K562 (cell line): ENCODE measurements around the gene MRPL42. TPM values are rescaled to one million over a fixed set of nuclear protein-coding genes. Genes with fewer than 3 reads are reported as not detected.

Source experiments
- ATF6 ChIP-seq: sonication (generic); formaldehyde crosslinking; IDR thresholded peaks from 2 replicates; pipeline ENCODE4 v1.4.0; 2020; ENCODE audit warnings: mild to moderate bottlenecking, missing genetic modification reagents
- DIDO1 ChIP-seq: fragments of 450-650 bp; IDR thresholded peaks from 2 replicates; pipeline ENCODE4 v1.6.1; 2016; ENCODE audit warnings: low read depth, missing biosample characterization, missing genetic modification characterization
- DPF2 ChIP-seq: fragments of 450-650 bp; IDR thresholded peaks from 2 replicates; pipeline ENCODE4 v1.6.1; 2016
- HDAC3 ChIP-seq: fragments of 450-650 bp; IDR thresholded peaks from 2 replicates; pipeline ENCODE4 v1.6.1; 2018; ENCODE audit warnings: borderline replicate concordance, mild to moderate bottlenecking, moderate library complexity; ENCODE audit not compliant: partially characterized antibody
- HMG20A ChIP-seq: fragments of 450-650 bp; formaldehyde crosslinking; conservative IDR thresholded peaks from 2 replicates; pipeline ENCODE4 v1.4.0; 2020; ENCODE audit warnings: mild to moderate bottlenecking, mixed read lengths
- MAX ChIP-seq: sonication (generic); formaldehyde crosslinking; IDR thresholded peaks from 2 replicates; pipeline ENCODE4 v1.9.0; 2022; ENCODE audit warnings: mild to moderate bottlenecking, missing genetic modification reagents
- RAD21 ChIP-seq, 2 experiments: fragments of 250-450 bp in 1 of 2; fragments of 450-650 bp in 1 of 2; sonication (Bioruptor Pico) in 1 of 2; formaldehyde crosslinking in 1 of 2; IDR thresholded peaks in 1 of 2; conservative IDR thresholded peaks in 1 of 2; 2 replicates each; pipeline versions ENCODE4 v1.4.0 to v1.8.0; 2020 to 2022; ENCODE audit warnings: mild to moderate bottlenecking in 2 of 2, moderate library complexity in 1 of 2
- REST ChIP-seq, 2 experiments: fragments of 450-650 bp; formaldehyde crosslinking in 1 of 2; IDR thresholded peaks; 2 replicates each; pipeline versions ENCODE4 v1.4.0 to v1.6.1; 2014 to 2020; ENCODE audit warnings: mild to moderate bottlenecking in 2 of 2, borderline replicate concordance in 1 of 2, low read depth in 1 of 2
- ZBTB2 ChIP-seq: fragments of 450-650 bp; IDR thresholded peaks from 2 replicates; pipeline ENCODE4 v1.6.1; 2016; ENCODE audit warnings: antibody characterized with exemption
- ZNF384 ChIP-seq: IDR thresholded peaks from 2 replicates; pipeline ENCODE4 v1.6.1; 2012; ENCODE audit warnings: low read depth, low read length, improper control_type of control experiment
- polyA plus RNA-seq, 8 experiments: library from polyadenylated mRNA; depleted of rRNA in 4 of 8; stranded (reverse) in 5 of 8; unstranded in 3 of 8; fragments of >200 nt; fragmentation: Nextera tagmentation in 2 of 8; fragmentation: Illumina TruSeq in 1 of 8; extraction: Ambion mirVana in 2 of 8; extraction: Trizol in 1 of 8; gene quantifications; 2 replicates each; pipeline versions ENCODE4 v1.2.1 to v1.2.3, GENCODE V29; 2011 to 2014; ENCODE audit warnings: inconsistent platforms in 1 of 8, missing spikeins in 1 of 8
- total RNA-seq, 7 experiments: library from RNA; depleted of rRNA in 6 of 7; stranded (reverse); fragments of >200 nt in 6 of 7; fragmentation: Illumina TruSeq in 2 of 7; extraction: Trizol in 2 of 7; gene quantifications; 2 replicates each; pipeline versions ENCODE4 v1.2.1 to v1.2.3, GENCODE V29; 2011 to 2021; ENCODE audit warnings: low replicate concordance in 1 of 7
- TF ChIP-seq, protein P1 (sequence below): fragments of 450-650 bp; IDR thresholded peaks from 2 replicates; pipeline ENCODE4 v1.6.1; 2016; ENCODE audit warnings: mild to moderate bottlenecking

MRPL42 gene
- total and polyA plus RNA-seq, 9 of the 15 experiments (the other 6 are each of a cell fraction or from before 2014, with no cell fraction given), result 104 to 806 (median 218) TPM

DNA sequence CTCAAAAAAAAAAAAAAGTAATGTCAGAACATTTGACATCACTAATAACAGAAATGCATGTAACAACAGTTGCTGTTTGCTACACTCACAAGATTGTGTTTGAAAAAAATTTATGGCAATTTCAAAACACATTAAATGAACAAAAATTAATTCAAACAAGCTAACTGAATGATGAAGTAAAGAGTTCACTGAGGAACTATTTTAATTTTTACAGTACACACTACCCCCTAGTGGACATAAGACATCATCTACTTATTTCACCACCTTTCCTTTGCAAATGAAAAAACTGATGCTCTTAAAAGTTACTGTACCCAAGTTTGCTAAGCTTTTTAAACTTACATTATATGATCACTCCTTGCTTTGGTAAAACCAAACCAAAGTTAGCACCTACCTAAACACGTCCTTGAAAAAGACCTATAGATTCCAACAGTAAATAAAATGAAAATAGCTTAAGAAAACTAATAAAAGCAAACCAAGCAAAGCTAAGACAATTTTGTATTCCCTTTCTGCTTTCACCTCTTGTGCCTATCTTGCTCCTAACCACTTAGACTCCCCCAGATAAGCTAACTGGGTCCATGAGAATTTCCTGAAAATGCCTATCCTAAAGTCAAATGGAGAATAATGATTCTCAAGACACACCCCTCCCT is 47.8 kb upstream of the MRPL42 start (continued):
- TF ChIP-seq REST (IDR thresholded peaks at IDR 0.05; ENCODE audit: borderline replicate concordance) (peak; percentile 62; the same call in 1 of the 2 replicates), REST (CRISPR knock-in tag; IDR thresholded peaks at IDR 0.05; ENCODE audit: low read depth) (no peak), HDAC3 (peak; percentile 12), ATF6 (CRISPR knock-in tag) (no peak), ZBTB2 (no peak), DIDO1 (tag) (no peak), HMG20A (CRISPR knock-in tag) (no peak), ZNF384 (peak; percentile 58; the same call in 1 of the 2 replicates), RAD21 (CRISPR knock-in tag; conservative IDR thresholded peaks at IDR 0.05 in 1 of 2, IDR thresholded peaks at IDR 0.05 in 1 of 2) (peak; percentile 65 to 77), MAX (no peak), DPF2 (no peak)
- TF ChIP-seq, protein P1, sequence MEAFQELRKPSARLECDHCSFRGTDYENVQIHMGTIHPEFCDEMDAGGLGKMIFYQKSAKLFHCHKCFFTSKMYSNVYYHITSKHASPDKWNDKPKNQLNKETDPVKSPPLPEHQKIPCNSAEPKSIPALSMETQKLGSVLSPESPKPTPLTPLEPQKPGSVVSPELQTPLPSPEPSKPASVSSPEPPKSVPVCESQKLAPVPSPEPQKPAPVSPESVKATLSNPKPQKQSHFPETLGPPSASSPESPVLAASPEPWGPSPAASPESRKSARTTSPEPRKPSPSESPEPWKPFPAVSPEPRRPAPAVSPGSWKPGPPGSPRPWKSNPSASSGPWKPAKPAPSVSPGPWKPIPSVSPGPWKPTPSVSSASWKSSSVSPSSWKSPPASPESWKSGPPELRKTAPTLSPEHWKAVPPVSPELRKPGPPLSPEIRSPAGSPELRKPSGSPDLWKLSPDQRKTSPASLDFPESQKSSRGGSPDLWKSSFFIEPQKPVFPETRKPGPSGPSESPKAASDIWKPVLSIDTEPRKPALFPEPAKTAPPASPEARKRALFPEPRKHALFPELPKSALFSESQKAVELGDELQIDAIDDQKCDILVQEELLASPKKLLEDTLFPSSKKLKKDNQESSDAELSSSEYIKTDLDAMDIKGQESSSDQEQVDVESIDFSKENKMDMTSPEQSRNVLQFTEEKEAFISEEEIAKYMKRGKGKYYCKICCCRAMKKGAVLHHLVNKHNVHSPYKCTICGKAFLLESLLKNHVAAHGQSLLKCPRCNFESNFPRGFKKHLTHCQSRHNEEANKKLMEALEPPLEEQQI, result peak; percentile 27; the same call in 1 of the 2 replicates
